Activated naive CD4-positive, alpha-beta T cell treated with anti-CD3 and anti-CD28 coated beads, Interleukin-2, amount 50 U/mL, for 72 hours (primary cell): ENCODE results near the gene TOMM40L. TPM values are rescaled to one million over a fixed set of nuclear protein-coding genes. Genes with fewer than 3 reads are reported as not detected.
"Not testable (repeated sequence)": the region's sequence is repeated elsewhere in the genome, so short reads cannot be mapped to it uniquely, and the experiment has no call there.

Experiments
- ATAC-seq, 2 donors: fragments of 150-1000 bp; cut with Tn5 transposase; 2 replicates each; pipeline ENCODE4 v1.10.0; 2021; ENCODE audit warnings: mild to moderate bottlenecking in 2 of 2, moderate library complexity in 2 of 2
- DNase-seq, 2 donors: peaks; one replicate each; pipeline ENCODE4 v3.0.0; 2021 to 2022; ENCODE audit warnings: low spot score in 2 of 2
- H3K27ac Mint-ChIP-seq, 2 donors: one replicate each; pipeline ENCODE4 v1.8.0; 2022; ENCODE audit warnings: mild to moderate bottlenecking in 2 of 2, mixed read lengths in 2 of 2
- H3K36me3 Mint-ChIP-seq, 2 donors: one replicate each; pipeline ENCODE4 v1.8.0; 2022; ENCODE audit warnings: mixed read lengths in 2 of 2
- H3K9me3 Mint-ChIP-seq, 2 donors: one replicate each; pipeline ENCODE4 v1.8.0; 2022; ENCODE audit warnings: mixed read lengths in 2 of 2
- total RNA-seq, 2 donors: library from RNA; stranded (reverse); gene quantifications; one replicate each; pipeline ENCODE4 v1.2.3, GENCODE V29; 2022

The TOMM40L gene
- total RNA-seq, 2 donors from 2014 or later = 13.3 to 17.7 TPM

DNA sequence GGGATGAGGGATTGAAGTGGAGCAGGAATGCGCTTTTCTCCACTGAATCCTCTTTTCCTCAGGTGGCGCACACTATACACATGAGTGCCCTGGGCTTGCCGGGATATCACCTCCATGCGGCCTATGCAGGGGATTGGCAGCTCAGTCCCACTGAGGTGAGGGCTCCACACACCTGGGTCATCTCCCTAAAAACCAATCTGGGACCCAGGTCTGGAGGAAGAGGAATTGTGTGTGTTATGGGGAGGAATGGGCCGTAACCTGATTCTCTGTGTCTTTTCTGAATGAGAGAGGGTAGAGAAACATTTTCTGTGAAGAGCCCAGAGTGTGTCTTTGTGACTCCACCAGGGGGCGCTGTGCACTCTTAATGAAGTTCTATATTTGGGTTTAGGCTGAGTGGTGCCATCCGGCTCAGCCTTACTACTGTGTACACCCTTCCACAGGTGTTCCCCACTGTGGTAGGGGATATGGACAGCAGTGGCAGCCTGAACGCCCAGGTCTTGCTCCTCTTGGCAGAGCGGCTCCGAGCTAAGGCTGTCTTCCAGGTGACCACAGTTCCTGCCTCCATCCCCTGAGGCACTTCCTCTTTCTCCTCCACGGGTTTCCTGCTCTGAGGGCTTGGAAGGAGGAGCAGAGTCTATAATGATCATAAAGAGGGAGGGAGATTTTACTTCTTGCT is 1.5 kb downstream of the TOMM40L start:
- peak overlapping the region; percentile 80 to 99 for H3K27ac Mint-ChIP-seq
- peak; percentile 81 to 94 for DNase-seq
- no peaks in the 10 kb centered on the region for H3K9me3 Mint-ChIP-seq
- peaks cover 10 to 20% of the 10 kb centered on the region in 2 donors for H3K36me3 Mint-ChIP-seq
- peak; percentile 51 to 56 for ATAC-seq

DNA sequence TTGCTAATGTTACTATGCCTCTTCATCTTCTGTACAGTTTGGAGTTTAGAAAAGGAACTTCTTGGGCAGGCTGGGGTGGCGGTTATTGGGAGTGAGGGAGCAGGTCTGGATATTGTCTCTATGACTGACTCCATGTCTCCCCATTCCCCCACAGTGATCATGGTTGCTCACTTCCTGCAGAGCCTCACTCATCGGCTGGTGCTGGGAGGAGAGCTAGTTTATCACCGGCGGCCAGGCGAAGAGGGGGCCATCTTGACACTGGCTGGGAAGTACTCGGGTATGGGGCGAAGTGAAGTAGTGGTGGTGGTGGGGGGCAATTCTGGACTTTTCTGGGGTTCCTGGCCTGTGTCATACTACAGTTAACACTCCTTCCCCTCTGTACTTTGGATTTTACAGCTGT is 2.2 kb downstream of the TOMM40L start:
- ATAC-seq (no peak), DNase-seq (no peak)
- H3K36me3 Mint-ChIP-seq = peaks cover 10 to 20% of the 10 kb centered on the region in 2 donors
- H3K27ac Mint-ChIP-seq = peak overlapping the region; percentile 80 to 99
- no peaks in the 10 kb centered on the region for H3K9me3 Mint-ChIP-seq

DNA sequence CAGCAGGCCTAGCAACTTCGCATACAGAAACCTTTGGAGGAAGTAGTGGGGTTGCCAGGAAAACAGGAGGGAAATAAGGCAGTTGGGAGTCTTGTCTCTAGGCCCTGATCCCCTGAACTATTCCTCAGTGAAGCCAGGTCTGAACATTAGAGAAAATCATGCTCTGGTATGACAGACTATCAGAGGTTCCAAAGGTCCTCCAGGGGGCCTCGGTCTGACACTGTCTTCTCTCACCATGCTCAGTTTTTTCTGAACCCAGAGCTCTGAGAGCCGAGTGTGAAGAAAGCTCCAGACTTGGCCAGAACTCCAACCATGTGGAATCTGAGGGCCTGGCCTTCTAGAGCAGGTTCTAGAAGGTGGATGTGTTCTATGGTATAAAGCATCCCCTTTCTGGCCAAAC is 4.0 kb downstream of the TOMM40L start:
- Mint-ChIP-seq H3K36me3 (peaks cover 10 to 20% of the 10 kb centered on the region in 2 donors), H3K9me3 (no peaks in the 10 kb centered on the region), H3K27ac (no peak overlapping the region)
- ATAC-seq (no peak), DNase-seq (no peak)

DNA sequence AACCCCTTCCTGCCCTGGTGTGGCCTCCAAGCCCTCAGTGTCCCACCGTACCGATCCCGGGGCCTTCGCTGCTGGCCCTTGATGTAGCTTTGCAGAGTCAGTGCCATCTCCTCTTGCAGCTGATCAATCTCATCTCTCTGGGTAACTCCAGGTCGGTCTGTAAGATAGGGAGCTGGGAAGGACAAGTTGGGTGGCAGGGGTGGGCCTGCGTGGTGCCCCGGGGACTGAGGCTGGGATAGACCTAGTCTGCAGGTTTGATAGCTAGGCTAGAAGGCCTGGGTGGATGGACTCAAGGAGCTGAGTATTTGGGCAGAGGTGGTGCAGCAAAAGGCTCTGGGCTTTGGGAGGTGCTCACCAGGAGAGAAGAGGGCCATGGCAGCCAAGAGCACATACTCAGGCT is 4.9 kb downstream of the TOMM40L start:
- Mint-ChIP-seq H3K27ac (peak overlapping the region; percentile 8 to 47), H3K36me3 (peaks cover 10 to 19% of the 10 kb centered on the region in 2 donors), H3K9me3 (no peaks in the 10 kb centered on the region)
- DNase-seq (no peak), ATAC-seq (no peak)

DNA sequence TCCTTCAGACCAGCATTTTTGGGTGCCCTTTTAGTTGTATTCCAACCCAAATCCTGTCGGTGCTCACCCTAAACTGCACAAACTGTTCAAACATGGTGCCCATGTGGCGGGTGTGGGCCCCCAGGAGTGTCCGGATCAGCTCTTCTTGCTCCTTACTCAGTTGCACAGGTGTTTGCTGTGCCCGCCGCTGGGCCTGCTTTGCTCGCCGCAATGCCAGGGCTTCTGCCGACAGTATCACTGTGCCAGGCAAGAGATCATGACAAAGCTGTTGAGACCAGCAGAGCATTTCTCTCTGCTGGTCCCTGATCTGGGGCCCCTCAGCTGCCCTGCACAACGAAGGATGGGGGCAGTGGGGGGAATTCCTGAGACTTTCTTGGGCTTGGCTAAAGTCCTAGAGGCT is 7.2 kb downstream of the TOMM40L start:
- Mint-ChIP-seq H3K9me3 (no peaks in the 10 kb centered on the region), H3K36me3 (peaks cover 5 to 7% of the 10 kb centered on the region in 2 donors), H3K27ac (peak overlapping the region in 1 of 2 donors; percentile 55)
- DNase-seq (no peak), ATAC-seq (no peak)

DNA sequence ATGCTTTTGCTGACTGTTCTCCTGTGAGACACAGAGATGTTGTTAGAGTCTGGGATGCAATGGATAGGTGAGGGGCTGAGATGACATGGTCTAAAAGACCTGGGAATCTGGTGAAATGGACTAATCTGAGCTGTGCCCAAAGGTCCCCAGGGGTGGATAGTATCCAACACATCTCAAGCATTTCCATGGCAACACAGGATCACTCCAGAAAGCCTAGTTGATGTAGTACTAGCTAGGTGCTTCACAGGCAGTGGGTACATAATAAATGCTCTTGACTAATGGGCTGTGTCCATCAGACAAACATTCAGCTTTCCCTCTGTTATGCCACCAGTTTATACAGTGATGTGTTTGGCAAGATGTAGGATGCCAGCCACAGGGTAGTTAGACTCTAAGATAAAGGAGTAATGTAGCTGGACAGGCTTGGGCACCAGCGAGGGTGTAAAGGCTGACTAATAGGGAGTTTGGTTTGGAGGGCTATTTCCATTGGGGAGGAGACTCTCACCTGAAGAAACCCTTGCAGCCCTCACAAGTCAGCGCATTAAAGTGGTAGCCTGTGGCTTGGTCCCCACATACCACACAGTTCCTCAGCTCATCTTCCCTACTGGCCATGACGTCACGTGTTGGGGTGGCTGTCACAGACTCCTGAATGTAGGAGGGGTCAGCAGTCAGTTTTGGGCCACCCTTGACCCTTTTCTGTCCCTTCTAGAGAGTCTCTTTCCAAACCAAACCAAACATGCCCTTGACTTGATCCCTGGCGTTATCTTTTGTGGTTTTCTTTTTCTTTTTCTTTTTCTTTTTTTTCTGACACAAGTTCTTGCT is 10.3 kb downstream of the TOMM40L start:
- DNase-seq = no peak
- no peaks in the 10 kb centered on the region for H3K9me3 Mint-ChIP-seq
- ATAC-seq = no peak
- H3K27ac Mint-ChIP-seq = no peak overlapping the region
- H3K36me3 Mint-ChIP-seq = no peaks in the 10 kb centered on the region

DNA sequence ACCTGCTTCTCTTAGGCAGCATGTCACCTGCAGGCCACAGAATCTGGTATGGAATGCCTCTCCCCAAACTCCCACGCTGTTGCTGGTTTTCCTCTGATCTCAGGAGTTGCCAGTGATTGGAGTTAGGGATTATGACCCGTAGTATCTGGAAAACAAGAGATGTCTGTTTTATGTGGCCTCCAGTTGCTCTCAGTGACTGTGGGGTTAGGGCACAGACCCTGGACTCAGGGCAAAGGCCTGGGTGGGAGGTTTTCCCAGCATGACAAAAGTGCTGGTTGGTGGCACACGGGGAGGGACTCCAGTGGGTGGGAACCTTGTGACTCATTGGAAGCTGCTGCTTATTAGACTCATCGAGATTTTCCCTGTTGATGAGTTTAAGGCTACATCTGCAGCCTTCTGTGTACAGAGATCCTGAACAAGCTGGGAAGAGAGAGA is 12.2 kb downstream of the TOMM40L start, which contains the start of gene NR1I3:
NR1I3 (minus strand) TSS at position 165 of the 435 bp plus-strand sequence. CDS start 1,638 bp downstream, outside the sequence.
- Mint-ChIP-seq H3K9me3 (no peaks in the 10 kb centered on the region), H3K36me3 (no peaks in the 10 kb centered on the region), H3K27ac (no peak within 1 kb of the TSS)
- ATAC-seq (no peak), DNase-seq (no peak)

DNA sequence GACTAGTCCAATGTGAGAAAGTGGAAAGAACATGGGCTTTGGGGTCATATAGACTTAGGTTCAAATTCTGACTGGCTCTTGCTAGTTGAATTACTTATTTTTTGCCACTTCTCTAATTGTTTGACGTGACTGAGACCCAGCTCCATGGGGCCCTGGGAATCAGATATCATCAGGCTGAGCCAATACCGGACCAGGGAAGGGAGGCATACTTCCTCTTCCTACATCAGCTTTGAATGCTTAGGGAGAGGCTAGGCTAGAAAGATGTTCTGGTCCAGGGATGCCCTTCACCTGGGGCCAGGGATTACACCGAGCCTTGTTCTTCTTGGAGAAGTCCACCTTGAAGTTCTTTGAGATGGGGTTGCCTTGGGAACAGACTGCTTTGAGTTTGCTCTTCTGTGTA is 15.8 kb downstream of the TOMM40L start:
- Mint-ChIP-seq H3K36me3 (no peaks in the 10 kb centered on the region), H3K9me3 (no peaks in the 10 kb centered on the region), H3K27ac (no peak overlapping the region)
- DNase-seq (no peak), ATAC-seq (no peak)

DNA sequence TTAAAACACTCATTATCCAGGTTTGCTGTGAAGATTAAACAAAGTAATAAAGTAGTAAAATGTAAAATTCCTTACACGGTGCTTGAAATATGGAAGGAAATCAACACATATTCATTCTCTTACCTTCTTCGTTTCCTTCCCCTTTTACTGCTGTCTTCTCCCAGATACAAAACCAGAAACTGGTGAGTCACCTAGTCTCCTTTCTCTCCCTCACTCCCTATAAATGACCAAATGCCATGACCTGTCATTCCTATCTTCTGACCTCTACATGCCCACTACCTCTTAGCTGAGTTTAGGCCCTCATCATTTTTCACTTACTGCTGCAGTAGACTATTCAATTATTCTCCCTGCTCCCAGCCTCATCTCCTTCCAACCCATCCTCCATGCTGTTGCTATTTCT is 16.5 kb downstream of the TOMM40L start:
- no peak for ATAC-seq
- H3K27ac Mint-ChIP-seq = no peak overlapping the region
- no peaks in the 10 kb centered on the region for H3K36me3 Mint-ChIP-seq
- H3K9me3 Mint-ChIP-seq = no peaks in the 10 kb centered on the region
- no peak for DNase-seq

DNA sequence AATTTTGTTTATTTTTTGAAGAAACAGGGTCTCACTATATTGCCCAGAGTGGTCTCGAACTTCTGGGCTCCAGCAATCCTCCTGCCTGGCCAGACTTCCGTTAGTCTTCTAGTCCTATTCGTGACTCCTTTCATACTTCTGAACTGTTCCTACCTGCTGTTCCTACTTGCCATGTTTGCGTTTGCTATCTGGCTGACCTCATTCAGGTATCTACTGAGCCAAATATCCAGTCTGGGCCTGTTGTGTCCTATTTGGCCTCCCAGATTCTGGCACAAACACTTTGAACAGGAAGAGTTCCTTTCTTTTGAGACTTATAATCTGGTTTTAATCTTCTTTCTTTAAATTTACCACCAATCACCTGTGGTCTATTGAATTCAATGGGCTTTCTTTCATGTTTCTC is 19.0 kb downstream of the TOMM40L start:
- Mint-ChIP-seq H3K9me3 (peaks cover 0 to 3% of the 10 kb centered on the region in 2 donors), H3K36me3 (peaks cover 0 to 3% of the 10 kb centered on the region in 2 donors), H3K27ac (no peak overlapping the region)
- no peak for ATAC-seq
- DNase-seq = no peak

DNA sequence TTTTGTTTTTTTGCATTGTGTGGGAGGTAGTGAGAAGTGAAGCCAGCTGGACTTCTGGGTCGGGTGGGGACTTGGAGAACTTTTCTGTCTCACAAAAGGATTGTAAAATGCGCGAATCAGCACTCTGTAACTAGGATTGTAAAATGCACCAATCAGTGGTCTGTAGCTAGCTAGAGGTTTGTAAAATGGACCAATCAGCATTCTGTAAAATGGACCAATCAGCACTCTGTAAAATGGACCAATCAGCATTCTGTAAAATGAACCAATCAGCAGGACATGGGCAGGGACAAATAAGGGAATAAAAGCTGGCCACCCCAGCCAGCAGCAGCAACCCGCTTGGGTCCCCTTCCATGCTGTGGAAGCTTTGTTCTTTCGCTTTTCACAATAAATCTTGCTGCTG is 24.2 kb downstream of the TOMM40L start:
- DNase-seq, H3K9me3 Mint-ChIP-seq, H3K36me3 Mint-ChIP-seq, ATAC-seq, H3K27ac Mint-ChIP-seq: not testable (repeated sequence)

DNA sequence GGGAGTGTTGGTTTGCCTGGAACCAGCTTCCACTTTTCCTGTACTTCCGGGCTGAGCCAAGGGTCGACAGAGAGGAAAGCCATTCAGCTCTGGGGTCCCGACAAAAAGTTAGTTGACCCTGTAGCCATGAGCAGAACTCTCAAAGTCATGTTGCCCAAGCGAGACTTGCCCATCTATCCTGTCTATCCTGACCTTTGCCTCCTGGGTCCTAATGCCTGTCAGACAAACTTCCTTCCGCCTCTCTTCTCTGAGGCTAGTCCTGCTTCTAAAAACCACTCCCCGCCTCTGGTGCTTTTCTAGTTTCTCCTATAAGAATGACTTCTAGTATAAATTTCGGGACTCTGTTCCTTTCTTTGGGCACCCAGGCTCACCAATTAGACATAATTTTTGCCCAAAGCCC is 25.0 kb downstream of the TOMM40L start:
- DNase-seq = no peak
- ATAC-seq = no peak
- Mint-ChIP-seq H3K9me3 (peaks cover 4 to 8% of the 10 kb centered on the region in 2 donors), H3K36me3 (peaks cover 6 to 7% of the 10 kb centered on the region in 2 donors), H3K27ac (no peak overlapping the region)

DNA sequence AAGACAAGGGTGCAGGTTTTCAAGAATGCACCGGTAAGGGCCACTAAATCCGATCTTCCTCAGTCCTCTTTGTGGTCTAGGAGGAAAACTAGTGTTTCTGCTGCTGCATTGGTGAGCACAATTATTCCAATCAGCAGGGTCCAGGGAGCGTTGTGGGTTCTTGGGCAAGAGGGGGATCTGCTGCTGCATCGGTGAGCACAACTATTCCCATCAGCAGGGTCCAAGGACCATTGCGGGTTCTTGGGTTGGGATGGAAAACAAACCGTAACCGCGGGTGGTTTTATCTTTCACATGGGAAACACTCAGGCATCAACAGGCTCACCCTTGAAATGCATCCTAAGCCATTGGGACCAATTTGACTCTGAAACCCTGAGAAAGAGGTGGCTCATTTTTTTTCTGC is 25.7 kb downstream of the TOMM40L start:
- Mint-ChIP-seq H3K27ac (no peak overlapping the region), H3K9me3 (peaks cover 4 to 8% of the 10 kb centered on the region in 2 donors), H3K36me3 (peaks cover 9 to 12% of the 10 kb centered on the region in 2 donors)
- no peak for DNase-seq
- no peak for ATAC-seq

DNA sequence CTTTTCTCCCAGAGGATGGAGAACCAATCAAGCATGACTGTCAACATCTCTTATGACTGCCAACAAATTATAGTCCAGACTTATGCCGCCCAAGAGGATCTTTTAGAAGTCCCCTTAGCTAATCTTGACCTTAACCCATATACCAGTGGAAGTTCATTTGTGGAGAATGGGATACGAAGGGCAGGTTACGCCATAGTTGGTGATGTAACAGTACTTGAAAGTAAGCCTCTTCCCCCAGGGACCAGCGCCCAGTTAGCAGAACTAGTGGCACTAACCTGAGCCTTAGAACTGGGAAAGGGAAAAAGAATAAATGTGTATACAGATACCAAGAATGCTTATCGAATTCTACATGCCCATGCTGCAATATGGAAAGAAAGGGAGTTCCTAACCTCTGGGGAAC is 29.4 kb downstream of the TOMM40L start:
- not testable (repeated sequence) for ATAC-seq, DNase-seq, H3K27ac Mint-ChIP-seq
- Mint-ChIP-seq H3K36me3 (peaks cover 27 to 31% of the 10 kb centered on the region in 2 donors), H3K9me3 (peaks cover 9 to 16% of the 10 kb centered on the region in 2 donors)

DNA sequence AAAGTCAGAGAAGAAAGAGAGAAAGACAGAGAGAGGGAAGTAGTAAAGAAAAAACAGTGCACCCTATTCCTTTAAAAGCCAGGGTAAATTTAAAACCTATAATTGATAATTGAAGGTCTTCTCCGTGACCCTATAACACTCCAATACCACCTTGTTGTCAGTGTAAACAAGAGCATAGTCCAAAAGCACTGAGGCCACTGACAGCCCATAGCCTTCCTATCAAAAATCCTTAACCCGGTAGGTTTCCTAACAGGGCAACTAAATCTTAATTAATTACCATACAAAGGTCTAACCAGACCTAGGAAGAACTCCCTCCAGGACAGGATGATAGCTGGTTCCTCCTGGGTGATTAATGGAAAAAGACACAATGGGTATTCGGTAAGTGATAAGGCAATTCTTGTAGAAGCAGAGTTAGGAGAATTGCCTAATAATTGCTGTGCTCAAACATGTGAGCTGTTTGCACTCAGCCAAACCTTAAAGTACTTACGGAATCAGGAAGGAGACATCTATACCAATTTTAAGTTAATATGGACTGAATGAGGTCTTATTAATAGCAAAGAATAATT is 30.2 kb downstream of the TOMM40L start:
- DNase-seq, H3K27ac Mint-ChIP-seq, ATAC-seq: not testable (repeated sequence)
- Mint-ChIP-seq H3K36me3 (peaks cover 27 to 34% of the 10 kb centered on the region in 2 donors), H3K9me3 (peaks cover 9 to 16% of the 10 kb centered on the region in 2 donors)

DNA sequence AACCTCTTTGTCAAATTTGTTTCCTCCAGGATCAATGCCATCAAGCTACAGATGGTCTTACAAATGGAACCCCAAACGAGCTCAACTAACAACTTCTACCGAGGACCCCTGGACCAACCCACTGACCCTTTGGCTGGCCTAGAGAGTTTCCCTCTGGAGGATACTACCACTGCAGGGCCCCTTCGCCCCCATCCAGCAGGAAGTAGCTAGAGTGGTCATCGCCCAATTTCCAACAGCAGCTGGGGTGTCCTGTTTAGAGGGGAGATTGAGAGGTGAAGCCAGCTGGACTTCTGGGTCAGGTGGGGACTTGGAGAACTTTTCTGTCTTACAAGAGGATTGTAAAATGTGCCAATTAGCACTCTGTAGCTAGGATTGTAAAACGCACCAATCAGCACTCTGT is 31.2 kb downstream of the TOMM40L start:
- not testable (repeated sequence) for H3K27ac Mint-ChIP-seq, ATAC-seq
- Mint-ChIP-seq H3K9me3 (peaks cover 9 to 16% of the 10 kb centered on the region in 2 donors), H3K36me3 (peaks cover 27 to 34% of the 10 kb centered on the region in 2 donors)
- peak in 1 of 2 donors; percentile 8 for DNase-seq
